Stimulated activated CD4-positive, alpha-beta T cell treated with anti-CD3 and anti-CD28 coated beads, Interleukin-1b, Interleukin-23, amount 100 ng/mL, for 4 hours (primary cell): ENCODE data around the gene ZBTB42.
"Not testable (repeated sequence)": the region's sequence is repeated elsewhere in the genome, so short reads cannot be mapped to it uniquely, and the experiment has no call there.

Experiments used
- DNase-seq, 2 donors: peaks; one replicate each; pipeline ENCODE4 v3.0.0-alpha.2; 2020; ENCODE audit warnings: low read depth in 2 of 2

Gene ZBTB42

DNA sequence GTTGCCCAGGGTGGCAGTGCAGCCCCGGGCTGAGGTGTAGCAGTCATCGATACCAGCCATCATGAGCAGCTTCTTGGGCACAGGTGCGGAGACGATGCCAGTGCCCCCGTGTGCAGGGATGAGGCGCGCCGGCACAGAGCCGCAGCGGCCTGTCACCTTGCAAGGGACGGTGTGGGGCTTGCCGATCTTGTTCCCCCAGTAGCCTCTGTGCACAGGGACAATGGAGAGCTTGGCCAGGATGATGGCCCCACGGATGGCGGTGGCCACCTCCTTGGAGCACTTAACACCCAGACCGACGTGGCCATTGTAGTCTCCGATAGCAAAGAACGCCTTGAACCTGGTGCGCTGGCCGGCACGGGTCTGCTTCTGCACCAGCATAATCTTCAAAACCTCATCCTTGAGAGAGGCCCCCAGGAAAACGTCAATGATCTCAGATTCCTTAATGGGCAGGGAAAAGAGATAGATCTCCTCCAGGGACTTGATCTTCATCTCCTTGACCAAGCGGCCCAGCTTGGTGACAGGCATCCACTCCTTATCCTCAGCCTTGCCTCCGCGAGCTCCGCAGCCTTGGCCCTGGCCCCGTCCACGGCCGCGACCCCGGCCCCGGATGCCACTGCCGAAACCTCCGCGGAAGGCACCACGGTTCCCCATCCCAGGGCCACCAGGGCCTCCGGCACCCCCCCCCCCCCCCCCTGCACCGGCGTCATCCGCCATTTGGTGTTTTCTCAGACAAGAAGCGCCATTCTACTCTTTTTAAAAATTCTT lies 35.5 kb downstream of the ZBTB42 start:
- not testable (repeated sequence) for DNase-seq

DNA sequence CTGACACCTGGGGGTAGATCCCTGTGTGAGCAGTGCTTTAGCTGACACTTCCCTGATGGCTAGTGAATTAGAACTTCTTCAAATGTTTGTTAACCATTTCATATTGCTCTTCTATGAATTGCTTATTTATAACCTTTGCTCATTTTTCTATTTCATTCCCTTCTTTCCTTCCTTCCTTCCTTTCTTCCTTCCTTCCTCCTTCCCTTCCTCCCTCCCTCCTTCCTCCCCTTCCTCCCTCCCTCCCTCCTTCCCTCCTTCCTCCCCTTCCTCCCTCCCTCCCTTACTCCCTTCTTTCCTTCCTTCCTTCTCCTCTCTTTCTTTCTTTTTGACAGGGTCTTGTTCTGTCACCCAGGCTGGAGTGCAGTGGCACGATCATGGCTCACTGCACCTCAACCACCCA lies 40.8 kb downstream of the ZBTB42 start:
- no peak for DNase-seq

DNA sequence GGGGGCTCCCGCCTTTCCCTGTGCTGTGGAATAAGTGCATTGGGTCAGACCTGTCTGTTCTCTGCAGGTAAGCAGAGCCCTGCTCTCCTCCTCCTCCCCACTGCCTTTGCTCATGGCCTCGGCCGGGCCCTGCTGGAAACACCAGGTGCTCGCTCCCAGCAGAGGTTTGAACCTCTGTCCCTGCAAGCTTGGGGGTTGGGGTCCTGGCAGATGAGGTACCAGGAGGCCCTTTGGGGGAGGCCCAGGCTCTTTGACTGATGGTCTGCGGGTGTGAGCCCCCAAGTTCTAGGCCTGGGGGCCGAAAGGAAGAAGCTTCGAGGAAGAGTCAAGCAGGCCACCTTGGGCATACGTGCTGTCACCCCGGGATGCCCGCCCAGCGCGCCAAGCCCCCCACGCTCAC lies 42.1 kb downstream of the ZBTB42 start:
- DNase-seq, result no peak

DNA sequence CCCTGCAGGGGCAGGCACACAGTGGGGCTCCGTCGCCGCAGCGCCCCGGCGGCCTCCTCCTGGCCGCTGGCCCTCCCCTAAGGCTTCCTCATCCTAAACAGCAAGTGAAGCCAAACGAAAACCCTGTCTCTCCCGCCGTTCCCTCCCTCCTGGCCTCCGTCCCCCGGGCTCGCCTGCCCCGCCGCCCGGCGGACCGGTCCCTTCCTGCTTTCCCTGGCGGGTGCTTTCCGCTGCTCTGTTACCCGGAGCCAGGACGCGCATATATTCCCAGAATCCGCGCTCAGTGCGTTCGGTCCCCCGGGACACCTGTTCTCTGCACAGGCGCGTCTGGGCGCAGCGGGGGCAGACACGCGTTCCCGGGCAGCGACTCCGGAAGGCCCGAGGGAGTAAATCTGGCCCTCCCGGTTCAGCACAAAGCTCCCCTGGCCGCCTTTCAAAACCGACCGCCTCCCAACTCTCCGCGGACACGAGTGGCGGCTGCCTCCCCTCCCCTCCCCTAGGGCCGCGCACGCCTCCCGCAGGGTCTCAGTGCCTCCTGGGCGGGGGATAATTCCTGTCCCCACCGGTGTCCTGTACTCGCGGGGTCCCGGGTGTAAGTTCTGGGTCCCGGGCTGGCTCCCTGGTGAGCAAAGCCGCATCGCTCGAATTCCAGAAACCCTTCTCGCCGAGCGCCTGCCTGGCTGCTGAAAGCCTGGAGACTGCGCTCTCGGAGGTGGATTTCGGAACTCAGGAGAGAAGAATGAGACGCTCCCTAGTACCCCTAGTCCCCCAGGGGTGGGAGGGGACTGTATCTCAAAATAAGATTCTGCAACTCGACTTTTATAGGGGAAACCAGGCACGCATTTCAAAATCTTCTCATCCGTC lies 42.8 kb downstream of the ZBTB42 start:
- DNase-seq, result no peak

DNA sequence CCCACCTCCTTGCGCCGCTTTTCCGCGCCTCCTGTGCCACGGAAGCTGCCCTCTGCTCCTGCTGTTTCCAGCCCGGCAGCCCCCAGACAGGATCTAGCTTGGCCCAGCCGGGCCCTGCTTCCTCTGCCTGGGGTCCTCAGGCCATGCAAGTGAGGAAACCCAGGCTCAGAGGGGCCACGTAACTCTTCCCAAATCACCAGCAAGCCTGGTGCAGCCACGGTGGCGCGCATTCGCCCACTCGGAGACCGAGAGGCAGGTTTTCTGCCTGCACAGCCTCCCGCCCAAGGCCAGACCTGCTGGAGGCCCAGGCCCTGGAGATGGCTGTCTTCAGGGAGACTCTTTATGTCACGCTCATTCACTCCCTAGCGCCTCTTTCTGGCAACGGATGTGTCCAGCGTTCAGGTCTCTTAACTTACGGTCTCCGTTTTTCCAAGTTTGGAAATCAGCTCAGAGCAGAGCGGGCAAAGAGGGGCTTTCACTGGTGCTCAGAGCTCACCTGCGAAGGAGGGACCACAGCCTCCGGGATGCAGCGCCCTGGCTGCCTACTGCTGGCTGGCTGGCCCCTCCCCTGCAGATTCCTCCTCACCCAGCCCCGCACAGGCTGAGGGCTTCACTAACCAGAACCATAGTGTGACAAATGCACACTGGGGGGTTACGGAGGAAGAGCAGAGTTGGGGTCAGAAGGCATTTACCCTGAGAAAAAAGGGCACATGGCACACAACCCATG lies 43.6 kb downstream of the ZBTB42 start:
- DNase-seq, result no peak

DNA sequence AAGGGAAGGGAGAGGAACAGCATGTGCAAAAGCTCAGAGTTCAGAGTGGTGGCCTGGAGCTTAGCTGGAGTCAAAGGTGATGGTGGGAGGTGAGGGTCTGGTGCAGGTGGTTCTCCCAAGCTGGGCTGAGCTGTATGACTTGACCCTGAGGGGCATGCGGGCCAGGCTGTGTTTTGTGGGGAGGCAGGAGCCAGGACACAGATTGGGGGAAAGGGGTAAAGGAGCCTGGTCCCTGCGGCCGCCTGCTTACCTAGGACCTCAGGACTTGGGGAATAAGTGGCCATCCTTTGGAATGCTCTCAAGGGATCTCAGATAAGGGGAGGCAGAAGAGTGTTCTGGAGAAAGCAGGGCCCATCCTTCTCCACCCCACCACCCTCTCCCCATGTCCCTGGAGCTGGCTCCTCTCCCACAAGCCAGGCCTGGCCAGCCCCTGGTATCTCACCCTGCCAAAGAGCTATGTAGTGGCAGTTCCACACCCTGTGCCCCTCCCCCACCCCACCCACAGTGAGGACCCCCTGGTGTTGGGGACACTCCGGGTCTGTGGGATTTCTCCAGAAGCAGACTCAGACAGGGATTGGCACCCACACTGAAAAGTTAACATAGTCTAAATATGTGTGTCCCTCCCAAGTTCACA lies 44.2 kb downstream of the ZBTB42 start:
- DNase-seq, result no peak

DNA sequence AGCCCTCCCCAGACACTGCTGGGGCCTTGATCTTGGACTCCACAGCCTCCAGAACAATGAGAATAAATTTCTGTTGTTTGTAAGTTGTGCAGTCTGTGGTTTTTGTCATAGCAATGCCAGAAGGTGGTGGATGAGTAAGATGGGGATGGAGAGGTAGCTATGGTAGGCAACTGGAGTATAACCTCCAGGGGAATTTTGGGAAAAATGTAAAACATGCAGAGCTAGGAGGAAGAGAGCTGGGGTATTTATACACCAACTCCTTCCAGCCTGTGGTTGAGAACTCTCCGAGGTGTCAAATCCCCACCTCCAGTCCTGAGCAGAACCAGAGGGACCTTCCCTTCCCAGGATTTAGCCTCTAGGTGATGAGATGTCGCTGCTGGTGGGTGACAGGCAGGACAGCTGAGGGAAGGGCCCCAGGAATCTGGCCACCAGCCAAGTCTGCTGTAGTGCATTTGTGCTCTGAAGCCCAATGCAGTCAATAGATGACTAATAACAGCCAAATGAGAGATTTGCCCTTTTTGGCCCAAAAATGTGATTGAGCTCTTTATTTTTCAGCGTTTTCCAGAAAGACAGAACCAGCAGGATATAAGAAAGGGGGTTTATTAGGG lies 45.0 kb downstream of the ZBTB42 start:
- no peak for DNase-seq

DNA sequence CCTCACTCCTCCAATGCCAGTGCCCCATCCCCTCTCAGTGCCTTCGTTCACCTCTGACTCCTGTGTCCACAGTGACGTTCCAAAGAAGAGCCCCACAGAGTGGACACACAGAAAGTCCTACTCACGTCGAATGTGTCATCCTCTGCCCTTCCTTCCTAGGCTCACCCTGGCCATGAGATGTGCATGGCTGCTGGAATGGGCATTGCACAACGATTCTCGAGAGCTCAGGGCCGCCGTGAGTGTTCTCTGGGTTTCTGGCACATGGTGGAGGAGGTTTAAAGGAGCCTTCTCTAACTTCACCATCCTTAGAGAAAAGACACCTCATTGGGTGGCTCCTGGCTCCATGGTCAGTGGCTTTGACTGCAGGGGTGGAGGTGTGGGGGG lies 51.4 kb downstream of the ZBTB42 start:
- no peak for DNase-seq
